ENCODE measurements around the gene KRT73.

Gene KRT73

DNA sequence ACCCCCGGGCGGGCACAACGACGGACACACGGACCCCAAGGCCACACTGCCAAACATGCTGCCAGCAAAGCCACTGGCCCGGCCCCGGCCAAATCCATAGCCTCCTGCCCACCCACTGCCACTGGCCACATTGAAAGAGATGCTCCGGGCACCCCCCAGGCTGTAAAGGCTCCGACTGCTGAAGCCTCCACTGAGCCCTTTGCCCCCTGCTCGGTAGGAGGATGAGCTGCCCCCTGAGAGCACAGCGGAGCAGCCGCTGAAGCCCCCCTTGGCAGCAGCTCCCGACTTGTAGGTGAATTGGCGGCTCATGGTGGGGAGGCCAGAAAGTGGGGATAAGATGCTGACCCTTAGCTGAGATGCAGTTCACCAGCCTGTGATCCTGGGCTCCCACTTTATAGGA, at the start of gene KRT73:
Gene KRT73 (minus strand): TSS at position 344 of the 400 bp plus-strand sequence. CDS start 35 bp downstream, at position 309.
- DNase-seq (ENCODE audit: low spot score) = no peak

DNA sequence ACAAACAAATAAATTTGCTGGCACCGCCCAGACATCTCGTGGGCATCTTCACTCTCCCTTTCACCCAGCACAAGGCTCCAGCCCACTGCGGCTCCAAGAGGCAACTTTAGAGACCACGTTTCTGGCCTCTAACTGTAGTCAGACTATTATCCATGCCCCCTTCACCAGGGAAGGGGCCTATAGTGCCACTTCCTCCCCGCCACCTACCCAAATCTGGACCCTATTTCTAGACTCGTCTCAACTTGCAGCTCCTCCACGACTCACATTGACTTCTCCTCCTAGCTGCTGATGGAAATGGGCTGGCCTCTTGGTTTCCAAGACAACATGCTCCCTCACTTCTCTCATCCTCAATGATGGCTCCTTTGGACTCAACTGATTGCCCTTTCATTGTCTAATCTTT, 49.6 kb upstream of the KRT73 start:
- no peak for DNase-seq (ENCODE audit: low spot score)

DNA sequence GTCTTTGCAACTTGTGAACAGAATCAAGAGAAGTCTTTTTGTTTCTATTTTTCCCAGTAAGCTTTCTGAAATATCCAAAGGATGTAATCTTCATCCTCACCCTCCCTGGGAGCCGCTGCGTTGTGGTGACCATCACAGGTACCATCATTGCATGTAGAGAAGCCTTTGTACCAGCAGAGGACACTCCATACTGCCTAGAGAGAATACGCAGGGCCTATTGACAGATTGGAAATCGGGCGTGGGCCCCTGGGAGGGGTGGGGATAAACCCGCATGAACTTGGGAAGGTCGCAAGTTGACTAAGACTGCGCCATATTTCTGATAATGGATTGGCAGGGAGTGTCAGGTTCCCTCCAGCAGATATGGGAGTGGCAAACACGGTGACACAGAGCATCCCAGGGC, 49.1 kb upstream of the KRT73 start:
- no peak for DNase-seq (ENCODE audit: low spot score)

DNA sequence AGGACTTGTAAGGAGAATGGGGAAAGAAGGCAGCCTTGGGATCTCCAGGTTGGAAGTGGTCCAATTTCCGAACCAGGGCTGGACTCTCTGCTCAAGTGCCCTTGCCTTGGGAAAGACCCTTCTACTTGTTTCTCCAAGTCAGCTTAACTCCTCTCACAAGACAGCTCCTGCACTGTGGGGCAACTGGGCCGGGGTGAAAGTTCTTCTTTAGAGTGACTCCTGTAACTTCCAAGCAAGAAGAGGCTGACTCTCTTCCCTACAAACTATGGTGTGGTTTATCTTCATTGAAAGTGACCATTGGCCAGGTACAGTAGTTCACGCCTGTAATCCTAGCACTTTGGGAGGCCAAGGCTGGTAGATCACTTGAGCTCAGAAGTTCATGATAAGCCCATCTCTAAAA, 48.1 kb upstream of the KRT73 start:
- DNase-seq (ENCODE audit: low spot score) = no peak

DNA sequence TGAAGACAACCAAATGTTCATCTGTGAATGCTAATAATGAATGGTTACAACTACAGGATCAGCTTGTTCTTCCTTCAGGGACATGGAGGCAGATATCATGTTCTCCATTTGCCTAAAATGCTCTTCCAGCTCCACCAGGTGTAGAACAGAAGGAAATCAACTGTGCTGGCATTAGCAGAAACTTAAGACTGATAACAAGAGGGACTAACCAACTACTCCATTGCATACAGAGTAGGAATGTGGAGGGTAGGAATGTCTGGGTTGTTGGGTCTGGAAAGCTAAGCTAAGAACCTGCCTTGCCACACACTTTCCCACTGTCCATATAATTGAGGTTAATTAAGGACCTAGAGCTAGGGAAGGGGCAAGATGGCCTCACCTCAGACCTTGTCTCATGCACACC, 45.1 kb upstream of the KRT73 start:
- no peak for DNase-seq (ENCODE audit: low spot score)

DNA sequence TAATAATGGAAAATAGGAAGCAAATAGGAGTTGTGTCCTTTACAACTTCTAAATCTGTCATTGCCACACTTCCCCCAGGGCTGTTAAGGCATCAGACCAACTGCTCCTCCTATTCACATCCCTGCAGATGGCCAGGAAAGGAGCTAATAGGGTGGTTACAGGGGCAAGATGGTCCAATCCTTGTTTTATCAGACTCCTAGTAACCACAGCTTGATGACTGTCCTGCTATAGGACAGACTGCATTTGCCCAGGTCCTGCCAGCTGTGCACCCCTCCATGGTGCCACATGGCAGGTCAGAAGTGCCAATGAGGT, 44.5 kb upstream of the KRT73 start:
- no peak for DNase-seq (ENCODE audit: low spot score)

DNA sequence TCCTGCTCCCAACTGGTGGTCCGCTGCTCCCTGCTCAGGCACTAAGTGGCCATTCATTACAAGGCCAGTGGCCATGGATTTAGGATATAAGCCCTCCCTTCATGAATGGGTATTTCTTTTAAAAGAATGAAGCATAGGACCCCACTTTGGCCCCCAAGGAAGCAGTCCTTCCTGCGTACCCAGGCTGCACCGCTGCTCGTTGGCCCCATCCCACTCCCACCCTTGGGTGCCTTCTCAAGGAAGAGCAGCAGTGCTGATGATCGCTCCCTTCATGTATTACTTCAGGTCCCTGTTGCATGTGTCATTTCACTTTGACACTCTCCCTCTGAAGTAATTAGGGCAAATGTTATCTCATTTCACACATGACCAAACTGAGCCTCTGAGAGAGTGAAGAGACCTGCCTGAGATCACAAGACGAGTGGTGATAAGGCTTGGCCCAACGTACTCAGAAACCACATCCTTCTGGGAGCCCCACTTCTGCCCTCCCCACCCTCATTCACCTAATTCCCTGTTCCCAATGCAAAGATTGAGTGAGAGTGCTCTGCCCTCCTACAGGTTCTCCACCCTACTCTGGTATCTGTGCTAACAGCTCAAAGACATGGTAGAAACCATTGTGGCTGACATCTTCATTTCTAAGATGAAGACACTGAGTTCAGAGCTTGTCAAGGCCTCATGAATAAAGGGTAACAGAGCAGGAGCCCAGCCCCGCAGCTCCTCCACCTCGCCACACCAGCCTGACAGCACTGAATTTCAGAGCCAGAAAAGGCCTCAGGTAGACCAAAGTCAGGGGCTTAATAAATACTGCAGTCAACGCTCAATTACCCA, 43.9 kb upstream of the KRT73 start:
- DNase-seq (ENCODE audit: low spot score) = no peak

DNA sequence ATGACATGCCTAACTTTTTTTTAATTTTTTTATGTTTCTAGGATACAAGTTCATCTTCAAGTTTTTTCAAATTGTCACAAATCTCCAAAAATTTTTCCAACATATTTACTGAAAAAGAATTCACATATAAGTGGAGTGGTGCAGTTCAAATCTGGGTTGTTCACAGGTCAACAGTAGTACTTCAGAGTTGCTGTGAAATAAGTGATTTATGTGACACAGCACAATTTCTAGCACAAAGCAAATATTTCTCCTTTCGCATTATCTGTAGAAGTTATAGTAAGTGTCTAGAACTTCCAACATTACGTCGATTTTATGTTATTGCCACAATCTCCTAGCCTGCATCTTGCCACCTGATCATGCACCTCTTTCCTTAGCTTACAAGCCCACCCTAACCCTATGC, 43.3 kb upstream of the KRT73 start:
- no peak for DNase-seq (ENCODE audit: low spot score)

DNA sequence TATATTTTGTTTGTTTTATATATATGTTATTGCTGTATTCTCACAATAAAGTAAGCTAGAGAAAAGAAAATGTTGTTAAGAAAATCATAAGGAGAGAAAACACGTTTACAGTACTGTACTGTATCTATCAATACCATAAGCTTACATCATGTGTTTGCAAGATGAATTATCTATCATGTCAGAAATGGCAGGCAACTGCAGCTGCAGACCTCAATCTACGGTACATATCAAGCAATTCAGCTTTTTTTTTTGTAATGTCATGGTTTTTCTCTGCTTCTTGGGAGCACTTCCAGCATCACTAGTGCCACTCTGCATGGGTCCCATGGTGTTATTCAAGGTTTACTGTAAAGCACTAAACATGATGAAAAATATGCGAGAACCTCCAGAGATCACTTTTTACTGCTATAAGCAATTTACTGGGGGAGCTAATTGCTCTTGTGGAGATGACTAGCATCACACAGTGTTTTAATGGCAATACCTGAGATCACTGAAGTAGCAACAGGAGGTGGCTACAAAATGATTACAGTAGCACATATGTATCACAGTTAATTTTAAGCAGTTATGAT, 42.7 kb upstream of the KRT73 start:
- no peak for DNase-seq (ENCODE audit: low spot score)

DNA sequence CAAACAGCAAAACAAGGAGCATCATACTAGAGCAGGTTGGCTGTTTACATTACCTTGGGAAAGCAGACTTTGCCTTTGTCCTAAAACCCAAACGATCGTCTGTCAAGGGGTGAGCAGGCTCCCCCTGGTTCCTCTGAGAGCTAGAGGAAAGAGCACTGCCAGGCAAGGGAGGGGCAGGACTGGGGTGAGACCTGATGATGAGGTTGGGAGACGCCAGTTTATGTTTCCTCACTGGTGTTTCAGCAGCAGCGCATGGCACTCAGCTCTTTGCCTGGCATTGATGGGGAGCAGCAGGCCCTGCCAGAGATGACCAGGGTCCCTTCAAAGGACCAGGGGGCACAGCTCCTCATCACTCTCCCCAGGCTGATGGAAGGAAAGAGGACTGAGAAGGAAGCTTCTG, 41.6 kb upstream of the KRT73 start:
- no peak for DNase-seq (ENCODE audit: low spot score)

DNA sequence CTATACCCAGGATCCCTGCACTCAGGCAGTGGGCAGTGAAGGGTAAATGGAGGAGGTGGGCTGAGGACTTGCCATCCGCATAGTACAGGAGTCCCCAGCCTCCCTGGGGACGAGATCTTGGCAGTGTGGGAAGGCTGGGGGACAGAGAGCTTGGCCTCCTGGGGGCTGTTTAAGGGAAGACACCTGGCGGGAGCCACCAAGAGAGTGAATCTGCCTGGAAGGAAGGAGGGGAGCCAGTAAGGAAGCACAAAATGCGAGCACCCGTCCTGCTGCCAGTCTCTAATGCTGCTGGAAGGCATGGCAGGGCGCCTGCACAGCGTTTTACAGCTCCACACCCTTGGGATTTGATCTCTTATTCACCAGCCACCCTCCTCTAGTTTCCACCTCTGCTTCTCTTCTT, 41.0 kb upstream of the KRT73 start:
- DNase-seq (ENCODE audit: low spot score) = no peak

DNA sequence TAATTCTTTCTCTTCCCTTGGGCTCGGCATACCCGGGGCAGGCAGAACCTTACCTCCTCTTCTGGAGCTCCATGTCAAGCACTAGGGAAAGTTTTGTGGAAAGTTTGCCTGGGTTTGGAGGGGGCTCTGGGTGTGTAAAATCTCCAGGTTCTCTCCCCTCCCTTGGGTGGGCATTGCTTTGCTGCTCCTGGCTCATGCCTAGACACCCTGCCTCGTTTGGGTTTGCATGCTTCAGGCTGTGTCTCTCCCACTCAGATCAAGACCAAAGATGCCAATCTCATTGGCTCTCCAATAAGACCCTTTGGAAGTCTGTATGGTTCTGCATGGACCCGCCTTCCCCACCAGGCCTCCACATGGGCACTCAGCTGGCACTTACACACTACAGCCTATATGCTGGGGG, 39.8 kb upstream of the KRT73 start:
- DNase-seq (ENCODE audit: low spot score) = no peak

DNA sequence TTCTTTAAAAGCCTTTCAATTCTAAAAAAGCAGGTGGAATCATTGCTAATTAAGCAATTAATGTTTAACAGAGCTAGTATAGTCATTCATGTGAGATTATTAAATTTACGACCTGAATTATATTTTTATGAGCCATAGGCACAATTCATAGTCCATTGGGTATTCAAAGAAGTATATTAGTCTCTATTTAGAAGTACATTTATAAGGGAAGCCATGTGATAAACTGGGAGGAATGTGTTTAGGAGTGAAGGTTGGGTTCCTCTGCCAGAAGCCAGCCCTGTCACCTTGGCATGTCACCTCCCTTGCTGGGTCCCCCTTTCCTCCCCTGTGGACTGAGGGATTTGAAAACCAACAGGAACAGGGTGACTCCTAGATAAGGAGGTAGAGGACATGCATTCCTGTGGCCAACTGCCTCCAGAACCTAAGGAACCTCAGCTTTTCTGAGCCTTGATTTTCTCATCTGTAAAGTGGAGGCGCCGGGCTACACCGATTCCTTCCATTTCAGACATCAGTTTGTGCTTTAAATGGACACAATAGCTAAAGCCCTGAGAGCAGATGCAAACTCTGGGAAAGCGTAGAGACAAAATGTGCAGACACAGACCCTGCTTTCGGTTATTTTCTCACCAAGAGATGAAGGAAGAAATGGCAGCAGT, 39.0 kb upstream of the KRT73 start:
- no peak for DNase-seq (ENCODE audit: low spot score)

DNA sequence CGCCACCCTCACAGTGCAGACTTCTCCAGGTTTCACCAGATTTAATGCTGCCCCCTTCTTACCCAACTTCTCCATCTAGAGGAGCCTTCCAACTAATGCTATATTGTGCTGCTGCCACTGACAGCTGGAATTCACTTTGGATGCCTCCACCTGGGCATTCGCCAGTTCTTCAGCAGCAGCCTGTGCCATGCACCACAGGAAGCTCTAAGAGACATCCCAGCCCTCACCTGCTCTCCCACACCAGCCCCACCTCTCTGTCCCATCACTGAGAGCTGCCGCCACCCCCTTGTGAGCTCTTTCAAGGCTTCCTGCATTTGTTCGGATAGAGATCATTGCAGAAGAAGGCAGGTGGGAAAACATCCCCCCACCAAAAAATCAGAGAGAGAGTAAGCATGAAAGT, 38.3 kb upstream of the KRT73 start:
- no peak for DNase-seq (ENCODE audit: low spot score)

DNA sequence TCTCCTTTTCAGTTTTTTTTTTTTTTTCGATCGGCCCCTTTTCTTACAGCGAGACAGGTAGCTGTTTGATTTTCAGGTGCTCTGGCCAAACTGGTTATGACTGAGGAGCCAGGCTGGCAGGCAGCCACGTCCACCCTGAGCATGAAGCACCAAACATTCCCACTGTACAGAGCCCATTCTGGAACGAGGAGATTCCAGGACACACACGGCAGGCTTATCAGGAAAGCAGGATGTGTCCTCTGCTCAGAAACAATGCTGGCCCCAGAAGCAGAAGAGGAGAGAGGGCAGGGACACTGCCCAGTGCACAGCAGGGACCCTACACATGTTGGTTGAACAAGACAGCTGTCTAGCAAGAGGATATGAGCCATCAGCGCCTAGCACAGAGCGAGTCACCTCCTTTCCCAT, 37.4 kb upstream of the KRT73 start:
- peak; percentile 7 for DNase-seq (ENCODE audit: low spot score)

DNA sequence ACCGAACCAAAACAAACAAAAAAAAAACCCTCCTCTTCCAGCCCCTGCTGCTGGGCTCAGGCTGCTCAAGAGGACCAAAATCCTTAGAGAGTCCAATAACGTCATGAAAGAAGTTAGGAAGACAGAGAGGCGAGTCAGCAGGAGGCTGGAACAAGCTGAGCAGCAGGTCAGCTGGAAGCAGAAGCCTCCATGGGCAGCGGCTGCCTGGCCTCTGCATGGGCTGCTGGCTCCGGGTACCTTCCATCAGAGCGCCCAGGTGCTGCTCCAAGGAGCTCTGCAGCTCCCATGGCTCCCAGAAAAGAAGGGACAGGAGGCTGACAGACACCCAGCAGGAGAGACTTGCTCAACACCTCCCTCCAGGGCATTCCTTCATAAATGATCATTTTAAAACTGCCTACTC, 36.9 kb upstream of the KRT73 start:
- no peak for DNase-seq (ENCODE audit: low spot score)

DNA sequence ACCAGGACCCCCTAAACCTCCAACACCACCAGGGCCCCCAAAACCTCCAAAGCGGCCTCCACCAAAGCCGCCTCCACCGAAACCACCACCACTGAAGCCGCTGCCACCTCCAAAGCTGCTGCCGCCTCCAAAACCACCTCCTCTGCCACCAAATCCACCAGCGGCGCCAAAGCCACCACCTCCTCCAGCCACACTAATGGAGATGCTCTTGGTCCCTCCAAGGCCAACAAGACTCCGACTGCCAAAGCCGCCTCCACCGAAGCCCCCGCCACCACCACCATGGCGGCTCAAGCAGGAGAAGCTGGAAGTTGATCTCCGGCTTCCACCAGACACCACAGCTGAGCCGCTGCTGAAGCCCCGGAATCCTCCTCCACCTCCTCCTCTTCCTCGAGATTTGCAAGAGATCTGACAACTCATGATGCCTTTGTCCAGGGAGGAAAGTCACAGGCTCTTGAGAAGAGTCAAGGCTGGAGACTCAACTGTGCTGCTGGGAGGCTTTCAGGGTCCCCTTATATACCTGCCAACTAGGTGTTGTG, 33.4 kb upstream of the KRT73 start, which contains the start of gene KRT2:
Gene KRT2 (minus strand): TSS at position 486 of the 536 bp plus-strand sequence. CDS start 69 bp downstream, at position 417.
- no peak for DNase-seq (ENCODE audit: low spot score)

DNA sequence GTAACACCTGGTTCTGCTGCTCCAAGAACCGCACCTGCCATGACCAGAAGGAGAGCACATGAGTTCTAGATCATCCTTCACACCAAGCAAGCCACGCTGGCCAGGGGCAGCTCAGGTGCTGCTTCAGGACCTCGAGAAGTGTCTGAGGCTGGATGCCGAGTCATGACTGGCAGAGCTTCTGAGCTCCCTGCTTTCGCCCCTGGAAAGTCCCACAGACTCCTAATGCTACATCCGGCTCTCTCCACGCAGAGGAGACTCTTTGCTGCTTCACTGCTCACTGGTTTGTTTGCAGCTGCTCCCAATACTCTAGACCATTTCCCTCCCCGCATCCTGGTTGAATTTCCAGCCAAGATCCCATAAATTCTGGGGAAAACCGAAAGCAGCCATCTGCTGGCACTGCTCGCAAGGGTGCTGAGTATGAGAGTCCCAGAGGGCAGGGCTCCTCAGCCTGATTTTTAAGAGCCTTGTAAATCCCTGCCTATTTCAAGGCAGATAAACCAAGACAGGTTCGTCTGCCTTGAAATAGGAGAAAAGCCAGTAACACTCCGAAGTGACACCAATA, 32.2 kb upstream of the KRT73 start:
- DNase-seq (ENCODE audit: low spot score) = no peak

DNA sequence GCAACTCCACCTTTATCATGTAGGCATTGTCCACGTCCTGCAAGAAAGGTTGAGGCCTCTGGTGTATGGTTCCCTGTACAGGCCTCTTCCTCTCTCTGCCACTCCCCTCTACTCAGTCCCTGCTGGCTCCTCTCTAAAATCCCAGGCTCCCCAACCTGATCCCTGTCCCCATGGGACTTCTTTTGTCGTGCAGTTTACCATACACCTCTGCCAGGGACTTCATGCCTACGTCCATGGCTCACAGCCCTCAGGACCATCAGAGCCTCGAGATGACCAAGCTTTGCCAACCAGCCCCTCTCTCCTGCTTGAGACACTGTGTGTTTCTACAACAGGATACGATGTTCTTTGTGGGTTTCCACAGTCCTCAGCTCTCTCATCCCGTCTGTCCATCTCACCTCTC, 30.7 kb upstream of the KRT73 start:
- no peak for DNase-seq (ENCODE audit: low spot score)

DNA sequence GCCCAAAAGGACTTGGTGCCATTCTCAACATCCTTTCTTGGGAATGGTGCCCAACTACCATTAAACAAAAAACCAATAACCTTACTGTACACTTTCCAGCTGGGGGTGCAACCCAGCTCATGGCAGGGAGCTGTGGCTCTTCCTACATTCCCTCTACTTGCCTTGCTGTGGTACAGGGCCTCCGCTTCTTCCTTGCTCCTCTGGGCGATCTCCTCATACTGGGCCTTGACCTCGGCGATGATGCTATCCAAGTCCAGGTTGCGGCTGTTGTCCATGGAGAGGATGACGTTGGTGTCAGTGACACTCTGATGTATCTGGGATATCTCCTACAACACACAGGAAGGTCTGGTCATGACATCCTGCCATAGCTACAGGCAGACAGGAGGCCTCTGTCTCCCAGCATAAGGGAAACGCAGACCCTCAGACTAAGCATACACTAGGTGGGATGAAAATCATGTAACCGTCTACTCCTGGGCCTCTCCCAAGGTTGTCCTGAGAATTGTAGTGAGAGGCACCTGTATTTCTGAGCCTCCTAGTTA, 29.7 kb upstream of the KRT73 start:
- DNase-seq (ENCODE audit: low spot score) = no peak

DNA sequence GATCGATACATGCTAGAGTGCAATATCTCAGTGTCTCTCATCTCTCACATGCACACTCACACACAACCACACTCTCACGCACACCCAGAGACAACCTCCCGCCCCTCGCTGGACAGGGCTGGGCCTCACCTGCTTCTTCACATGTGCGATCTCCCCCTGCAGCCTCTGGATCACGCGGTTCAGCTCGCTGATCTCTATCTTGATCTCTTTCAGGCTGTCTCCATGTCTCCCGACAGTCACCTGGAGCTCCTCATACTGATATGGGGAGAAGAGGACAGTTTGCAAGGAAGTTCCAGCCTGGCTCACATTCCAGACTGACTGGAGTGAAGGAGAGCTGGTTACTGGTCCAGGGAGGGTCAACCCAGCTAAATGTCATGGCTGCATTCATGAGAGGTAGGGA, 29.2 kb upstream of the KRT73 start:
- no peak for DNase-seq (ENCODE audit: low spot score)

DNA sequence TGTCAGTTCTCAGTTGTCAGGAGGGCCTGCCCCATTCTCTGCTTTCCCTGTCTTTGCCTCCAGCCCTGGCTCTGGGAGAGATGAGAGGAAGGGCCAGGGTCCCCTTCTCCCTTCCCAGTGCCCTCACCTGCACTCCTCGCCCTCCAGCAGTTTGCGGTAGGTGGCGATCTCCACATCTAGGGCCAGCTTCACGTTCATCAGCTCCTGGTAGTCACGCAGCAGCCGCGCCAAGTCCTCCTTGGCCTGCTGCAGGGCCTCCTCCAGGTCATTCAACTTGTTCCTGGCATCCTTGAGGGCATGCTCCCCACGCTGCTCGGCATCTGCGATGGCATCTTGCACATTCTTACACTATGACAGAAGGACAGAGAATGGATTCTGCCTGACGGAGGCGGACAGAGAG, 28.3 kb upstream of the KRT73 start:
- no peak for DNase-seq (ENCODE audit: low spot score)

DNA sequence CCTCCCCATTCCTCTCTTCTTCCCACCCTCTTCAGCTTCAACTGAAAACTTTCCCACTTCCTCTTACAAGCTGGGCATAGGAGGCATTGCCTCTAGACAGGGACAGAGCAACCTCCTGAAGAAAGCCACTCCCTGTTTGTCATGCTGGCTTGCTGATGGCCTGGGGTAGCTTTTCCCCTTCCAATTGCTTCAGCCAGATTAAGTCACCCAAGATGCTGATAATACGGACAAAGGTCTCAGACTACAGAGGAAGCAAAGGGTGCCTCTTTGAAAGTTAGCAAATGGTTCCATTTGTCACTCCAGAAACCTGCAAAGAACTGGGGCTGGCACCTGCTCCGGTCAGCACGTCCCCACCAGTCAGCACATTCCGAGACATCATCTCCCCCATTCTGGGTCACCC, 27.6 kb upstream of the KRT73 start:
- no peak for DNase-seq (ENCODE audit: low spot score)

Data from kidney capillary endothelial cell (primary cell).